IMR-90 (cell line): ENCODE measurements around the gene CREB3L1. TPM values are rescaled to one million over a fixed set of nuclear protein-coding genes. Genes with fewer than 3 reads are reported as not detected.
A peak's percentile ranks its signal among the peaks of the same experiment; 100 is the strongest.

Experiments
- ATAC-seq: fragments of 200-7000 bp; cut with Tn5 transposase; 2 replicates; pipeline ENCODE4 v1.9.1; 2020; ENCODE audit warnings: low read depth, mild to moderate bottlenecking, moderate library complexity
- BruUV-seq: library from RNA; stranded (reverse); fragments of 400-500 nt; replicated peaks from 2 replicates; lab custom pipeline; 2021; lab: Mats Ljungman, UMichigan
- CTCF ChIA-PET: fragments of 300-600 bp; formaldehyde crosslinking; extraction: SDS; loops from one replicate; lab custom pipeline; 2021; ENCODE audit warnings: antibody characterized with exemption; lab: Yijun Ruan, JAX
- POLR2A ChIA-PET: fragments of 300-600 bp; sonication (Branson Sonifier 250); formaldehyde crosslinking; loops from one replicate; lab custom pipeline; 2022; ENCODE audit warnings: antibody characterized with exemption; ENCODE audit not compliant: unreplicated experiment; lab: Charles Lee
- DNase-seq: peaks from one replicate; pipeline ENCODE4 v3.0.0; 2013
- H2AFZ ChIP-seq: replicated peaks from 2 replicates; pipeline ENCODE3; 2013; ENCODE audit warnings: low read length, mild to moderate bottlenecking; ENCODE audit not compliant: poor library complexity
- H2AK5ac ChIP-seq: 2 replicates; pipeline ENCODE4 v1.6.1; 2013; ENCODE audit warnings: low read depth, low read length, inconsistent platforms
- H2AK9ac ChIP-seq: replicated peaks from 2 replicates; pipeline ENCODE3; 2013; ENCODE audit warnings: mild to moderate bottlenecking, low read depth, low read length, moderate library complexity; ENCODE audit not compliant: poor library complexity
- H2BK120ac ChIP-seq: 2 replicates; pipeline ENCODE4 v1.6.1; 2013; ENCODE audit warnings: low read depth, low read length, inconsistent platforms
- H2BK15ac ChIP-seq: 3 replicates; pipeline ENCODE4 v1.6.1; 2013; ENCODE audit warnings: low read depth, low read length, inconsistent platforms
- H2BK20ac ChIP-seq: 2 replicates; pipeline ENCODE4 v1.6.1; 2013; ENCODE audit warnings: low read depth, mild to moderate bottlenecking, inconsistent platforms, low read length, moderate library complexity
- H2BK5ac ChIP-seq: 2 replicates; pipeline ENCODE4 v1.6.1; 2013; ENCODE audit warnings: mild to moderate bottlenecking, low read depth, low read length, inconsistent platforms; ENCODE audit not compliant: poor library complexity, severe bottlenecking
- H3K14ac ChIP-seq: replicated peaks from 2 replicates; pipeline ENCODE4 v1.6.1; 2013; ENCODE audit warnings: low read depth, low read length, inconsistent platforms
- H3K18ac ChIP-seq: 2 replicates; pipeline ENCODE4 v1.6.1; 2013; ENCODE audit warnings: low read depth, low read length, control low read depth
- H3K23ac ChIP-seq: 2 replicates; pipeline ENCODE4 v1.6.1; 2013; ENCODE audit warnings: low read depth, low read length, inconsistent platforms
- H3K27ac ChIP-seq: 2 replicates; pipeline ENCODE4 v1.5.1; 2013; ENCODE audit warnings: mild to moderate bottlenecking, control low read depth, low read length; ENCODE audit not compliant: insufficient read depth
- H3K27me3 ChIP-seq: 2 replicates; pipeline ENCODE4 v1.6.1; 2013; ENCODE audit warnings: low read length; ENCODE audit not compliant: control insufficient read depth, insufficient read depth
- H3K36me3 ChIP-seq: 2 replicates; pipeline ENCODE4 v1.6.1; 2013; ENCODE audit warnings: low read length, mixed read lengths; ENCODE audit not compliant: control insufficient read depth, insufficient read depth
- H3K4ac ChIP-seq: 2 replicates; pipeline ENCODE4 v1.6.1; 2013; ENCODE audit warnings: low read depth, low read length, inconsistent platforms
- H3K4me1 ChIP-seq: 2 replicates; pipeline ENCODE4 v1.6.1; 2013; ENCODE audit warnings: low read length, mixed read lengths; ENCODE audit not compliant: control insufficient read depth, insufficient read depth
- H3K4me2 ChIP-seq: 2 replicates; pipeline ENCODE4 v1.6.1; 2013; ENCODE audit warnings: low read depth, mild to moderate bottlenecking, control low read depth, low read length, moderate library complexity
- H3K4me3 ChIP-seq: 2 replicates; pipeline ENCODE4 v1.5.1; 2013; ENCODE audit warnings: low read depth, mild to moderate bottlenecking, control low read depth, low read length, moderate library complexity; ENCODE audit not compliant: insufficient read depth
- H3K56ac ChIP-seq: 2 replicates; pipeline ENCODE4 v1.6.1; 2013; ENCODE audit warnings: low read length, inconsistent platforms; ENCODE audit not compliant: insufficient read depth; ENCODE audit errors: extremely low read depth
- H3K79me1 ChIP-seq, 2 experiments: 2 replicates each; pipeline ENCODE4 v1.6.1; 2013; ENCODE audit warnings: low read length in 2 of 2, inconsistent platforms in 1 of 2, low read depth in 1 of 2
- H3K9ac ChIP-seq: 2 replicates; pipeline ENCODE4 v1.6.1; 2013; ENCODE audit warnings: low read depth, low read length, control low read depth
- H3K9me1 ChIP-seq: 2 replicates; pipeline ENCODE4 v1.6.1; 2013; ENCODE audit warnings: low read length, inconsistent platforms; ENCODE audit not compliant: insufficient read depth
- H3K9me3 ChIP-seq: 2 replicates; pipeline ENCODE4 v1.6.1; 2013; ENCODE audit warnings: low read length; ENCODE audit not compliant: control insufficient read depth, insufficient read depth
- H4K20me1 ChIP-seq: 2 replicates; pipeline ENCODE4 v1.6.1; 2013; ENCODE audit warnings: low read length, inconsistent platforms; ENCODE audit not compliant: insufficient read depth
- H4K5ac ChIP-seq: 2 replicates; pipeline ENCODE4 v1.6.1; 2013; ENCODE audit warnings: mild to moderate bottlenecking, low read depth, low read length, control low read depth
- H4K8ac ChIP-seq, 2 experiments: 2 replicates each; pipeline ENCODE4 v1.6.1; 2013; ENCODE audit warnings: low read depth in 2 of 2, low read length in 2 of 2, control low read depth in 1 of 2, inconsistent platforms in 1 of 2
- H4K91ac ChIP-seq: 2 replicates; pipeline ENCODE4 v1.6.1; 2013; ENCODE audit warnings: low read depth, low read length, inconsistent platforms; ENCODE audit not compliant: insufficient read depth
- FOS ChIP-seq: fragments of 150-350 bp; IDR thresholded peaks from 2 replicates; pipeline ENCODE4 v1.6.1; 2016; ENCODE audit warnings: low read depth, low read length
- MAFK ChIP-seq: IDR thresholded peaks from 2 replicates; pipeline ENCODE4 v1.6.1; 2012; ENCODE audit warnings: low read depth, low read length, improper control_type of control experiment
- MAZ ChIP-seq: IDR thresholded peaks from 2 replicates; pipeline ENCODE4 v1.6.1; 2012; ENCODE audit warnings: low read depth, mild to moderate bottlenecking, low read length, improper control_type of control experiment, moderate library complexity, borderline replicate concordance
- NFE2L2 ChIP-seq: fragments of 150-350 bp; IDR thresholded peaks from 2 replicates; pipeline ENCODE4 v1.6.1; 2016; ENCODE audit warnings: low read depth, mild to moderate bottlenecking, low read length
- POLR2A ChIP-seq: IDR thresholded peaks from 2 replicates; pipeline ENCODE4 v1.6.1; 2012; ENCODE audit warnings: mild to moderate bottlenecking, low read depth, low read length
- RAD21 ChIP-seq: IDR thresholded peaks from 2 replicates; pipeline ENCODE4 v1.6.1; 2012; ENCODE audit warnings: low read length, improper control_type of control experiment
- RCOR1 ChIP-seq: IDR thresholded peaks from 2 replicates; pipeline ENCODE4 v1.6.1; 2012; ENCODE audit warnings: mild to moderate bottlenecking, low read length, improper control_type of control experiment; ENCODE audit not compliant: insufficient replicate concordance
- RFX5 ChIP-seq: IDR thresholded peaks from 2 replicates; pipeline ENCODE4 v1.8.0; 2012; ENCODE audit warnings: low read depth, mild to moderate bottlenecking, low read length, moderate library complexity
- SMC3 ChIP-seq: fragments of 150-350 bp; IDR thresholded peaks from 2 replicates; pipeline ENCODE4 v1.6.1; 2016; ENCODE audit warnings: low read depth, mild to moderate bottlenecking, antibody characterized with exemption, low read length, moderate library complexity
- WGBS, 2 experiments: methylation state at CpG; one replicate each; pipeline versions ENCODE4 v1.1.5 to v1.1.7; 2013; ENCODE audit warnings: missing lambda C conversion rate in 2 of 2; ENCODE audit not compliant: insufficient read length in 1 of 2; ENCODE audit errors: extremely low coverage in 2 of 2; 5-methylcytosine and 5-hydroxymethylcytosine counted together
- dilution Hi-C: fragments of 300-500 bp; cut with HindIII; formaldehyde crosslinking; loops from one replicate; pipeline ENCODE4 v1.14.3; 2018; ENCODE audit warnings: low sequenced_read_pairs; ENCODE audit not compliant: unreplicated experiment
- in situ Hi-C: fragments of 300-500 bp; cut with MboI; formaldehyde crosslinking; loops from 3 replicates; pipeline ENCODE4 v1.14.3; 2019; ENCODE audit warnings: low sequenced_read_pairs, inconsistent platforms, mixed read lengths
- intact Hi-C: fragments of 100-400 bp; cut with micrococcal nuclease; formaldehyde crosslinking; loops from 2 replicates; pipeline ENCODE4 v1.10.0; 2022
- polyA plus RNA-seq, 3 experiments: library from polyadenylated mRNA; depleted of rRNA; stranded (reverse); fragments of >200 nt; gene quantifications; 2 replicates each; pipeline ENCODE4 v1.2.3, GENCODE V29; 2012; ENCODE audit warnings: low replicate concordance in 1 of 3
- total RNA-seq: library from RNA; depleted of rRNA; stranded (reverse); fragments of >200 nt; gene quantifications from 2 replicates; pipeline ENCODE4 v1.2.3, GENCODE V29; 2012
- TF ChIP-seq, protein P1 (sequence below): fragments of 150-350 bp; IDR thresholded peaks from 2 replicates; pipeline ENCODE4 v1.6.1; 2016; ENCODE audit warnings: low read depth, mild to moderate bottlenecking, low read length, moderate library complexity, borderline replicate concordance
- TF ChIP-seq, protein P2 (sequence below): fragments of 150-350 bp; IDR thresholded peaks from 2 replicates; pipeline ENCODE4 v1.6.1; 2017; ENCODE audit warnings: mild to moderate bottlenecking, antibody characterized with exemption, low read length, low read depth

Gene CREB3L1
- total and polyA plus RNA-seq, 2 of the 4 experiments (the other 2 are of a cell fraction): 8.1 to 82.3 TPM

DNA sequence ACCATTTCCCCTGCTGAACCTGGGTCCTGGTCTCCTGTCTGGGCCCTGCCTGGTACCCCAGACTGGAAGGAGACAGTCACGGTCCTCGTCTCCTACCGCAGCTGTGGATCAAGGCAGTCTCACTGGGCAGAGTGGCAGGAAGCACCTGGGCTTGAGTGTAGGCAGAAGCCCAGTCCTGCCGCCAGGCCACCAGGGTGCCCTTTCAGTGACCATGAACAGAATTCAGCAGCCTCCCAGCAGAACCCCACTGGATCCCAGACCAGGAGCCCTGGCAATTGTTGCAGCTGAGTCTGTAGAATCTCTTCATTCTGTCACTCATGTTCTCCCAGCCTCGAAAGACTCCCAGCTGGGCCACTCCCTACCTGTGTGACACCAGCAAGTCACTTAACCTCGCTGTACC, 25.5 kb upstream of the CREB3L1 start:
- no peak for ATAC-seq
- H3K27ac ChIP-seq: no peak overlapping the region; the same call in 1 of the 2 replicates
- no peak overlapping the region for H3K9ac ChIP-seq
- H2AK9ac ChIP-seq: peak overlapping the region; percentile 81
- H3K27me3 ChIP-seq: no peaks in the 10 kb centered on the region
- H4K8ac ChIP-seq: no peak overlapping the region
- H3K9me1 ChIP-seq: peaks cover 23% of the 10 kb centered on the region
- in situ Hi-C loops (no loop called here), dilution Hi-C loops (no loop called here), intact Hi-C loops (no loop called here)
- no peak overlapping the region for H3K4me3 ChIP-seq
- TF ChIP-seq NFE2L2: no peak
- TF ChIP-seq, protein P1, sequence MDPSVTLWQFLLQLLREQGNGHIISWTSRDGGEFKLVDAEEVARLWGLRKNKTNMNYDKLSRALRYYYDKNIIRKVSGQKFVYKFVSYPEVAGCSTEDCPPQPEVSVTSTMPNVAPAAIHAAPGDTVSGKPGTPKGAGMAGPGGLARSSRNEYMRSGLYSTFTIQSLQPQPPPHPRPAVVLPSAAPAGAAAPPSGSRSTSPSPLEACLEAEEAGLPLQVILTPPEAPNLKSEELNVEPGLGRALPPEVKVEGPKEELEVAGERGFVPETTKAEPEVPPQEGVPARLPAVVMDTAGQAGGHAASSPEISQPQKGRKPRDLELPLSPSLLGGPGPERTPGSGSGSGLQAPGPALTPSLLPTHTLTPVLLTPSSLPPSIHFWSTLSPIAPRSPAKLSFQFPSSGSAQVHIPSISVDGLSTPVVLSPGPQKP: no peak
- TF ChIP-seq MAFK: no peak
- no peak for TF ChIP-seq FOS
- no peak for TF ChIP-seq MAZ
- no peak for TF ChIP-seq SMC3
- TF ChIP-seq RAD21: no peak
- TF ChIP-seq, protein P2, sequence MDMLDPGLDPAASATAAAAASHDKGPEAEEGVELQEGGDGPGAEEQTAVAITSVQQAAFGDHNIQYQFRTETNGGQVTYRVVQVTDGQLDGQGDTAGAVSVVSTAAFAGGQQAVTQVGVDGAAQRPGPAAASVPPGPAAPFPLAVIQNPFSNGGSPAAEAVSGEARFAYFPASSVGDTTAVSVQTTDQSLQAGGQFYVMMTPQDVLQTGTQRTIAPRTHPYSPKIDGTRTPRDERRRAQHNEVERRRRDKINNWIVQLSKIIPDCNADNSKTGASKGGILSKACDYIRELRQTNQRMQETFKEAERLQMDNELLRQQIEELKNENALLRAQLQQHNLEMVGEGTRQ: no peak
- TF ChIP-seq RFX5: no peak
- TF ChIP-seq POLR2A: no peak
- no peak for TF ChIP-seq RCOR1
- ChIA-PET CTCF (no interaction called here), POLR2A (no interaction called here)
- no peak for DNase-seq
- WGBS, 2 experiments: 85% methylated on average over 4 of the region's 6 CpGs; no CpG with 5 or more reads in 1 of the 2 experiments
- peak overlapping the region; percentile 51; the same call in 1 of the 3 replicates for H2BK15ac ChIP-seq
- H3K18ac ChIP-seq: no peak overlapping the region
- no peaks in the 10 kb centered on the region for H3K9me3 ChIP-seq
- H4K20me1 ChIP-seq: no peaks in the 10 kb centered on the region
- H3K4ac ChIP-seq: peak overlapping the region; percentile 46; the same call in 1 of the 2 replicates
- 0 out of 2 replicates have a peak overlapping the region, but pooled peaks have one; percentile 38 for H3K23ac ChIP-seq
- no peaks in the 10 kb centered on the region for H3K36me3 ChIP-seq
- H3K79me1 ChIP-seq: peaks cover 0 to 34% of the 10 kb centered on the region in 2 experiments; a peak in 2 of 4 replicates
- H2BK120ac ChIP-seq: peak overlapping the region; percentile 56
- H2BK20ac ChIP-seq: no peak overlapping the region
- peak overlapping the region; percentile 98 for H2BK5ac ChIP-seq
- no TSS peak for BruUV-seq
- peaks cover 17% of the 10 kb centered on the region for H3K4me1 ChIP-seq
- peak overlapping the region; percentile 69 for H2AFZ ChIP-seq
- no peak overlapping the region for H4K5ac ChIP-seq
- no peak overlapping the region for H3K4me2 ChIP-seq
- H3K14ac ChIP-seq: peak overlapping the region; percentile 85
- H2AK5ac ChIP-seq: peak overlapping the region; percentile 87
- peak overlapping the region; percentile 83; the same call in 1 of the 2 replicates for H4K91ac ChIP-seq
- no peak overlapping the region for H3K56ac ChIP-seq
